Gastroesophageal sphincter (tissue), 3 donors: Measurements from ENCODE around the gene ITGA7.

Experiments used
- CTCF ChIP-seq, 4 experiments: fragments of 200-600 bp in 2 of 4; fragments of 450-650 bp in 2 of 4; sonication (generic) in 1 of 4; IDR thresholded peaks; one replicate each; pipeline ENCODE4 v1.5.1; 2017 to 2019; ENCODE audit warnings: antibody characterized with exemption in 4 of 4, mild to moderate bottlenecking in 2 of 4, moderate library complexity in 2 of 4
- POLR2A ChIP-seq, 2 donors: fragments of 450-650 bp; IDR thresholded peaks; one replicate each; pipeline ENCODE4 v1.6.1; 2017; ENCODE audit warnings: antibody characterized with exemption in 2 of 2, mild to moderate bottlenecking in 2 of 2, moderate library complexity in 1 of 2
- POLR2AphosphoS5 ChIP-seq: sonication (generic); formaldehyde crosslinking; IDR thresholded peaks from one replicate; pipeline ENCODE4 v1.6.1; 2017; ENCODE audit warnings: antibody characterized with exemption

GRCh38 chr12:55727643-55728185 is 20.0 kb upstream of the ITGA7 start:
- TF ChIP-seq POLR2A (IDR thresholded peaks at IDR 0.05) = no peak
- TF ChIP-seq CTCF (IDR thresholded peaks at IDR 0.05) = no peak
- TF ChIP-seq POLR2AphosphoS5 = no peak
